ENCODE data around the gene ARPC1A. TPM values are rescaled to one million over a fixed set of nuclear protein-coding genes. Genes with fewer than 3 reads are reported as not detected.
"Not testable (repeated sequence)": the region's sequence is repeated elsewhere in the genome, so short reads cannot be mapped to it uniquely, and the experiment has no call there.

Gene ARPC1A
- 140 TPM for total RNA-seq

- peak; percentile 90 for DNase-seq (ENCODE audit: low spot score)
Measured at GRCh38 chr7:99325592-99326407, at the start of gene ARPC1A. TSS of gene ARPC1A (plus strand) at chr7:99325898. CDS start at chr7:99333354, 7,456 bp downstream.

- DNase-seq (ENCODE audit: low spot score): no peak
Measured at GRCh38 chr7:99278180-99278579, 47.5 kb upstream of the ARPC1A start.

- DNase-seq (ENCODE audit: low spot score): not testable (repeated sequence)
Measured at GRCh38 chr7:99284165-99284564, 41.5 kb upstream of the ARPC1A start.

GRCh38 chr7:99287779-99288534, 37.7 kb upstream of the ARPC1A start:
- DNase-seq (ENCODE audit: low spot score): no peak

GRCh38 chr7:99289185-99289584, 36.5 kb upstream of the ARPC1A start:
- DNase-seq (ENCODE audit: low spot score): peak; percentile 67

GRCh38 chr7:99290148-99290547, 35.5 kb upstream of the ARPC1A start:
- not testable (repeated sequence) for DNase-seq (ENCODE audit: low spot score)

- peak; percentile 35 for DNase-seq (ENCODE audit: low spot score)
Measured at GRCh38 chr7:99290980-99291607, 34.6 kb upstream of the ARPC1A start.

GRCh38 chr7:99292127-99292526, 33.6 kb upstream of the ARPC1A start:
- no peak for DNase-seq (ENCODE audit: low spot score)

GRCh38 chr7:99293167-99293566, 32.5 kb upstream of the ARPC1A start:
- DNase-seq (ENCODE audit: low spot score): no peak

- no peak for DNase-seq (ENCODE audit: low spot score)
Measured at GRCh38 chr7:99293650-99294049, 32.0 kb upstream of the ARPC1A start.

GRCh38 chr7:99296471-99296870, 29.2 kb upstream of the ARPC1A start:
- DNase-seq (ENCODE audit: low spot score): no peak

GRCh38 chr7:99301496-99301895, 24.2 kb upstream of the ARPC1A start:
- DNase-seq (ENCODE audit: low spot score): no peak

GRCh38 chr7:99305473-99306260, 20.0 kb upstream of the ARPC1A start:
- DNase-seq (ENCODE audit: low spot score): no peak

GRCh38 chr7:99308461-99309074, 17.1 kb upstream of the ARPC1A start:
- DNase-seq (ENCODE audit: low spot score): no peak

- no peak for DNase-seq (ENCODE audit: low spot score)
Measured at GRCh38 chr7:99309111-99309510, 16.6 kb upstream of the ARPC1A start.

- DNase-seq (ENCODE audit: low spot score): no peak
Measured at GRCh38 chr7:99310004-99310403, 15.7 kb upstream of the ARPC1A start.

- DNase-seq (ENCODE audit: low spot score): no peak
Measured at GRCh38 chr7:99311702-99312101, 14.0 kb upstream of the ARPC1A start.

GRCh38 chr7:99312316-99313203, 13.1 kb upstream of the ARPC1A start:
- peak; percentile 80 for DNase-seq (ENCODE audit: low spot score)

GRCh38 chr7:99313204-99313573, 12.5 kb upstream of the ARPC1A start:
- DNase-seq (ENCODE audit: low spot score): no peak

- no peak for DNase-seq (ENCODE audit: low spot score)
Measured at GRCh38 chr7:99314504-99314903, 11.2 kb upstream of the ARPC1A start.
